ENCODE data around the gene ZAP70. TPM values are rescaled to one million over a fixed set of nuclear protein-coding genes. Genes with fewer than 3 reads are reported as not detected.

ZAP70 gene
- total RNA-seq, 1 experiment from 2014 or later: 0.54 TPM

- no peak for TF ChIP-seq POLR2AphosphoS5 (IDR thresholded peaks at IDR 0.05; ENCODE audit: low read depth, low read length)
- no peak for TF ChIP-seq CTCF (IDR thresholded peaks at IDR 0.05)
- no peak for TF ChIP-seq REST (IDR thresholded peaks at IDR 0.05; ENCODE audit: insufficient read depth in 1 of 2, low read depth in 2 of 2, low read length in 1 of 2)
- no peak for TF ChIP-seq SIN3A (IDR thresholded peaks at IDR 0.05; ENCODE audit: borderline replicate concordance, insufficient read depth, low read depth, low read length)
- TF ChIP-seq TCF7L2 (IDR thresholded peaks at IDR 0.05; ENCODE audit: low read depth, low read length): no peak
- no peak for ATAC-seq
- intact Hi-C loops (cut with micrococcal nuclease; ENCODE audit: unreplicated experiment) (loop anchor here (2.0 kb wide), 1 partner anchor 105 kb away; no protein-coding TSS in a partner anchor), in situ Hi-C loops (cut with HindIII; ENCODE audit: low pct_unique_long_range_greater_than_20kb, low sequenced_read_pairs) (no loop called here)
- no peaks in the 10 kb centered on the region for H3K9me3 ChIP-seq (ENCODE audit: control insufficient read depth, insufficient read depth, low read depth, low read length)
- H3K27me3 ChIP-seq (ENCODE audit: control insufficient read depth, insufficient read depth, low read length): no peaks in the 10 kb centered on the region
- DNase-seq (ENCODE audit: low read depth, low spot score): no peak
- BruUV-seq (replicated peaks): no TSS peak
- no peaks in the 10 kb centered on the region for H3K4me1 ChIP-seq (ENCODE audit: control insufficient read depth, insufficient read depth, low read length)
- H3K4me3 ChIP-seq (ENCODE audit: low read depth in 2 of 2, low read length in 2 of 2): no peak overlapping the region
- ChIA-PET CTCF (interaction anchor here (2.6 kb wide), 1 partner anchor 105 kb away, joined by 11 read pairs; no protein-coding TSS in a partner anchor), POLR2A (no interaction called here)
- no peak overlapping the region for H3K27ac ChIP-seq (ENCODE audit: low read length)
- no peaks in the 10 kb centered on the region for H3K36me3 ChIP-seq (ENCODE audit: control insufficient read depth, insufficient read depth, low read length)
Measured at GRCh38 chr2:97695744-97696143, 17.6 kb upstream of the ZAP70 start.

GRCh38 chr2:97697252-97698235, 15.8 kb upstream of the ZAP70 start:
- no TSS peak for BruUV-seq (replicated peaks)
- in situ Hi-C loops (cut with HindIII; ENCODE audit: low pct_unique_long_range_greater_than_20kb, low sequenced_read_pairs): no loop called here
- no peaks in the 10 kb centered on the region for H3K36me3 ChIP-seq (ENCODE audit: control insufficient read depth, insufficient read depth, low read length)
- H3K4me1 ChIP-seq (ENCODE audit: control insufficient read depth, insufficient read depth, low read length): no peaks in the 10 kb centered on the region
- ChIA-PET POLR2A (no interaction called here), CTCF (interaction anchor here (0.7 to 3.1 kb wide), 4 partner anchors 32 to 341 kb away, joined by 4 to 21 read pairs (median 8); no protein-coding TSS in a partner anchor)
- no peak overlapping the region for H3K27ac ChIP-seq (ENCODE audit: low read length)
- intact Hi-C loops (cut with micrococcal nuclease; ENCODE audit: unreplicated experiment): loop anchor here (2.0 kb wide), 1 partner anchor 107 kb away; no protein-coding TSS in a partner anchor
- DNase-seq (ENCODE audit: low read depth, low spot score): peak; percentile 61
- H3K4me3 ChIP-seq (ENCODE audit: low read depth in 2 of 2, low read length in 2 of 2): no peak overlapping the region
- H3K9me3 ChIP-seq (ENCODE audit: control insufficient read depth, insufficient read depth, low read depth, low read length): no peaks in the 10 kb centered on the region
- H3K27me3 ChIP-seq (ENCODE audit: control insufficient read depth, insufficient read depth, low read length): no peaks in the 10 kb centered on the region
- TF ChIP-seq SIN3A (IDR thresholded peaks at IDR 0.05; ENCODE audit: borderline replicate concordance, insufficient read depth, low read depth, low read length) (no peak), TCF7L2 (IDR thresholded peaks at IDR 0.05; ENCODE audit: low read depth, low read length) (no peak), POLR2AphosphoS5 (IDR thresholded peaks at IDR 0.05; ENCODE audit: low read depth, low read length) (no peak), REST (IDR thresholded peaks at IDR 0.05; ENCODE audit: insufficient read depth in 1 of 2, low read depth in 2 of 2, low read length in 1 of 2) (no peak), CTCF (IDR thresholded peaks at IDR 0.05) (peak; percentile 93)
- peak; percentile 95 for ATAC-seq
